Liver (tissue), 9 donors: ENCODE results near the gene MYH11. TPM values are rescaled to one million over a fixed set of nuclear protein-coding genes. Genes with fewer than 3 reads are reported as not detected.

Experiments
- DNase-seq: peaks from one replicate; pipeline ENCODE4 v3.0.0-alpha.2; 2017; ENCODE audit warnings: low spot score
- H3K27ac ChIP-seq, 2 donors: one replicate each; pipeline ENCODE4 v1.7.0; 2013; ENCODE audit warnings: inconsistent platforms in 2 of 2, low read length in 2 of 2, control low read depth in 1 of 2, low read depth in 1 of 2, mild to moderate bottlenecking in 1 of 2
- H3K27me3 ChIP-seq, 4 donors: one replicate each; pipeline versions ENCODE4 v1.6.1 to v1.7.0; 2013; ENCODE audit warnings: low read length in 3 of 4, inconsistent platforms in 1 of 4, mild to moderate bottlenecking in 1 of 4, moderate library complexity in 1 of 4; ENCODE audit not compliant: control insufficient read depth in 4 of 4, insufficient read depth in 4 of 4
- H3K36me3 ChIP-seq, 4 donors: one replicate each; pipeline versions ENCODE4 v1.6.1 to v1.7.0; 2013; ENCODE audit warnings: low read length in 3 of 4, mild to moderate bottlenecking in 3 of 4, low read depth in 1 of 4, moderate library complexity in 1 of 4; ENCODE audit not compliant: control insufficient read depth in 4 of 4, insufficient read depth in 3 of 4
- H3K4me1 ChIP-seq, 4 donors: one replicate each; pipeline versions ENCODE4 v1.6.1 to v1.7.0; 2013; ENCODE audit warnings: low read length in 3 of 4, mild to moderate bottlenecking in 3 of 4, moderate library complexity in 1 of 4; ENCODE audit not compliant: control insufficient read depth in 4 of 4, insufficient read depth in 4 of 4
- H3K4me3 ChIP-seq, 3 donors: one replicate each; pipeline versions ENCODE4 v1.6.1 to v1.7.0; 2013; ENCODE audit warnings: low read length in 3 of 3, control low read depth in 1 of 3, low read depth in 1 of 3, mild to moderate bottlenecking in 1 of 3
- H3K9ac ChIP-seq, 2 donors: one replicate each; pipeline ENCODE4 v1.7.0; 2013; ENCODE audit warnings: low read length in 2 of 2, mild to moderate bottlenecking in 2 of 2, moderate library complexity in 2 of 2, control low read depth in 1 of 2, low read depth in 1 of 2
- H3K9me3 ChIP-seq, 4 donors: one replicate each; pipeline versions ENCODE4 v1.6.1 to v1.7.0; 2013; ENCODE audit warnings: low read length in 3 of 4; ENCODE audit not compliant: control insufficient read depth in 4 of 4
- CTCF ChIP-seq: fragments of 150-350 bp; IDR thresholded peaks from 2 replicates; pipeline ENCODE4 v1.5.1; 2017; ENCODE audit warnings: improper control_type of control experiment, low read depth, low read length; ENCODE audit not compliant: missing input control
- EGR1 ChIP-seq, 2 donors: IDR thresholded peaks; 2 replicates each; pipeline ENCODE4 v1.6.1; 2016 to 2018; ENCODE audit warnings: antibody characterized with exemption in 2 of 2, low read depth in 2 of 2
- FOXA1 ChIP-seq: IDR thresholded peaks from 2 replicates; pipeline ENCODE4 v1.6.1; 2016; ENCODE audit warnings: antibody characterized with exemption
- FOXA2 ChIP-seq: IDR thresholded peaks from 2 replicates; pipeline ENCODE4 v1.6.1; 2016; ENCODE audit warnings: antibody characterized with exemption
- HNF4A ChIP-seq, 2 donors: conservative IDR thresholded peaks; 2 replicates each; pipeline ENCODE4 v1.6.1; 2016; ENCODE audit warnings: antibody characterized with exemption in 2 of 2, mild to moderate bottlenecking in 2 of 2
- NR2F2 ChIP-seq: IDR thresholded peaks from 2 replicates; pipeline ENCODE4 v1.6.1; 2016; ENCODE audit warnings: antibody characterized with exemption
- RAD21 ChIP-seq, 2 donors: IDR thresholded peaks; 2 replicates each; pipeline ENCODE4 v1.6.1; 2016; ENCODE audit warnings: antibody characterized with exemption in 2 of 2, mild to moderate bottlenecking in 2 of 2
- REST ChIP-seq: IDR thresholded peaks from 2 replicates; pipeline ENCODE4 v1.6.1; 2016; ENCODE audit warnings: antibody characterized with exemption, mild to moderate bottlenecking
- RXRA ChIP-seq, 2 donors: IDR thresholded peaks; 2 replicates each; pipeline ENCODE4 v1.6.1; 2017 to 2018; ENCODE audit warnings: antibody characterized with exemption in 2 of 2, mild to moderate bottlenecking in 1 of 2
- SP1 ChIP-seq: IDR thresholded peaks from 2 replicates; pipeline ENCODE4 v1.6.1; 2018; ENCODE audit warnings: antibody characterized with exemption, mild to moderate bottlenecking
- TAF1 ChIP-seq: conservative IDR thresholded peaks from 2 replicates; pipeline ENCODE4 v1.6.1; 2016; ENCODE audit warnings: antibody characterized with exemption, mild to moderate bottlenecking
- YY1 ChIP-seq: IDR thresholded peaks from 2 replicates; pipeline ENCODE4 v1.6.1; 2016; ENCODE audit warnings: antibody characterized with exemption, mild to moderate bottlenecking
- ZBTB33 ChIP-seq: IDR thresholded peaks from 2 replicates; pipeline ENCODE4 v1.6.1; 2016; ENCODE audit warnings: antibody characterized with exemption
- WGBS: extraction: QIAGEN DNeasy Blood & Tissue Kit; methylation state at CpG from one replicate; pipeline ENCODE4 v1.1.7; 2013; 5-methylcytosine and 5-hydroxymethylcytosine counted together
- polyA plus RNA-seq, 2 donors: library from polyadenylated mRNA; stranded (reverse) in 1 of 2; unstranded in 1 of 2; fragments of 200-250 nt in 1 of 2; fragments of >200 nt in 1 of 2; fragmentation: Nextera tagmentation in 1 of 2; extraction: Ambion mirVana in 1 of 2; gene quantifications; one replicate each; pipeline versions ENCODE4 v1.2.1 to v1.2.3, GENCODE V29; 2013 to 2015
- total RNA-seq, 2 donors: library from RNA; depleted of rRNA; stranded (reverse); fragments of >200 nt; gene quantifications; one replicate each; pipeline ENCODE4 v1.2.3, GENCODE V29; 2014
- TF ChIP-seq, protein P1 (sequence below): IDR thresholded peaks from 2 replicates; pipeline ENCODE4 v1.6.1; 2016; ENCODE audit warnings: antibody characterized with exemption
- donor health status: healthy.
- donor health status: healthy.
- donor health status: healthy.
- donor health status: healthy.
- donor health status: healthy.

Gene MYH11
- total and polyA plus RNA-seq, 4 donors: 0.51 to 33.7 (median 4.0) TPM

- WGBS: 82% methylated on average over 7 of the region's 7 CpGs
- Histone ChIP-seq H3K36me3 (no peaks in the 10 kb centered on the region), H3K27ac (no peak overlapping the region)
Measured at GRCh38 chr16:15736529-15736928, 120.3 kb downstream of the MYH11 start.

More at GRCh38 chr16:15736529-15736928, 120.3 kb downstream of the MYH11 start:
- Histone ChIP-seq H3K4me3 (no peak overlapping the region), H3K9ac (no peak overlapping the region), H3K27me3 (no peaks in the 10 kb centered on the region), H3K9me3 (peaks cover 0 to 2% (median 0%) of the 10 kb centered on the region in 4 donors), H3K4me1 (no peaks in the 10 kb centered on the region)
- DNase-seq: no peak
- TF ChIP-seq, protein P1, sequence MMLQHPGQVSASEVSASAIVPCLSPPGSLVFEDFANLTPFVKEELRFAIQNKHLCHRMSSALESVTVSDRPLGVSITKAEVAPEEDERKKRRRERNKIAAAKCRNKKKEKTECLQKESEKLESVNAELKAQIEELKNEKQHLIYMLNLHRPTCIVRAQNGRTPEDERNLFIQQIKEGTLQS: no peak
- TF ChIP-seq SP1 (no peak), RAD21 (IDR thresholded peaks at IDR 0.05) (no peak), ZBTB33 (no peak), TAF1 (no peak), CTCF (no peak), YY1 (no peak), FOXA2 (no peak), NR2F2 (no peak), REST (no peak), RXRA (IDR thresholded peaks at IDR 0.05) (no peak), EGR1 (IDR thresholded peaks at IDR 0.05; ENCODE audit: low read depth in 2 of 2) (no peak), FOXA1 (no peak), HNF4A (conservative IDR thresholded peaks at IDR 0.05) (no peak)
